ENCODE measurements around the gene NMRAL1. TPM values are rescaled to one million over a fixed set of nuclear protein-coding genes. Genes with fewer than 3 reads are reported as not detected.

The NMRAL1 gene
- total and polyA plus RNA-seq, 2 experiments from 2014 or later: 50.7 to 61.7 TPM

GRCh38 chr16:4437366-4437765 lies 37.1 kb downstream of the NMRAL1 start:
- Histone ChIP-seq H2AFZ (no peak overlapping the region), H3K4me2 (no peak overlapping the region), H3K79me2 (replicated peaks; ENCODE audit: insufficient read depth) (no peaks in the 10 kb centered on the region), H3K4me3 (no peak overlapping the region), H3F3A (replicated peaks; ENCODE audit: low read depth) (no peaks in the 10 kb centered on the region), H3K9me2 (ENCODE audit: insufficient read depth) (no peaks in the 10 kb centered on the region), H3K4me1 (ENCODE audit: insufficient read depth) (no peaks in the 10 kb centered on the region), H3K36me3 (ENCODE audit: insufficient read depth) (peaks cover 59% of the 10 kb centered on the region), H3K27ac (ENCODE audit: low read depth) (no peak overlapping the region), H4K20me1 (replicated peaks; ENCODE audit: insufficient read depth) (peaks cover 10% of the 10 kb centered on the region; the same call in 1 of the 2 replicates), H3K27me3 (ENCODE audit: insufficient read depth) (no peaks in the 10 kb centered on the region)
- Mint-ChIP-seq H3K4me3 (no peak overlapping the region), H3K9me3 (no peaks in the 10 kb centered on the region), H3K27me3 (ENCODE audit: insufficient read depth, low read depth, poor library complexity) (peaks cover 2% of the 10 kb centered on the region), H3K4me1 (no peaks in the 10 kb centered on the region), H3K27ac (no peak overlapping the region), H3K36me3 (ENCODE audit: low read depth) (peaks cover 63% of the 10 kb centered on the region)
- TF ChIP-seq, protein P1, sequence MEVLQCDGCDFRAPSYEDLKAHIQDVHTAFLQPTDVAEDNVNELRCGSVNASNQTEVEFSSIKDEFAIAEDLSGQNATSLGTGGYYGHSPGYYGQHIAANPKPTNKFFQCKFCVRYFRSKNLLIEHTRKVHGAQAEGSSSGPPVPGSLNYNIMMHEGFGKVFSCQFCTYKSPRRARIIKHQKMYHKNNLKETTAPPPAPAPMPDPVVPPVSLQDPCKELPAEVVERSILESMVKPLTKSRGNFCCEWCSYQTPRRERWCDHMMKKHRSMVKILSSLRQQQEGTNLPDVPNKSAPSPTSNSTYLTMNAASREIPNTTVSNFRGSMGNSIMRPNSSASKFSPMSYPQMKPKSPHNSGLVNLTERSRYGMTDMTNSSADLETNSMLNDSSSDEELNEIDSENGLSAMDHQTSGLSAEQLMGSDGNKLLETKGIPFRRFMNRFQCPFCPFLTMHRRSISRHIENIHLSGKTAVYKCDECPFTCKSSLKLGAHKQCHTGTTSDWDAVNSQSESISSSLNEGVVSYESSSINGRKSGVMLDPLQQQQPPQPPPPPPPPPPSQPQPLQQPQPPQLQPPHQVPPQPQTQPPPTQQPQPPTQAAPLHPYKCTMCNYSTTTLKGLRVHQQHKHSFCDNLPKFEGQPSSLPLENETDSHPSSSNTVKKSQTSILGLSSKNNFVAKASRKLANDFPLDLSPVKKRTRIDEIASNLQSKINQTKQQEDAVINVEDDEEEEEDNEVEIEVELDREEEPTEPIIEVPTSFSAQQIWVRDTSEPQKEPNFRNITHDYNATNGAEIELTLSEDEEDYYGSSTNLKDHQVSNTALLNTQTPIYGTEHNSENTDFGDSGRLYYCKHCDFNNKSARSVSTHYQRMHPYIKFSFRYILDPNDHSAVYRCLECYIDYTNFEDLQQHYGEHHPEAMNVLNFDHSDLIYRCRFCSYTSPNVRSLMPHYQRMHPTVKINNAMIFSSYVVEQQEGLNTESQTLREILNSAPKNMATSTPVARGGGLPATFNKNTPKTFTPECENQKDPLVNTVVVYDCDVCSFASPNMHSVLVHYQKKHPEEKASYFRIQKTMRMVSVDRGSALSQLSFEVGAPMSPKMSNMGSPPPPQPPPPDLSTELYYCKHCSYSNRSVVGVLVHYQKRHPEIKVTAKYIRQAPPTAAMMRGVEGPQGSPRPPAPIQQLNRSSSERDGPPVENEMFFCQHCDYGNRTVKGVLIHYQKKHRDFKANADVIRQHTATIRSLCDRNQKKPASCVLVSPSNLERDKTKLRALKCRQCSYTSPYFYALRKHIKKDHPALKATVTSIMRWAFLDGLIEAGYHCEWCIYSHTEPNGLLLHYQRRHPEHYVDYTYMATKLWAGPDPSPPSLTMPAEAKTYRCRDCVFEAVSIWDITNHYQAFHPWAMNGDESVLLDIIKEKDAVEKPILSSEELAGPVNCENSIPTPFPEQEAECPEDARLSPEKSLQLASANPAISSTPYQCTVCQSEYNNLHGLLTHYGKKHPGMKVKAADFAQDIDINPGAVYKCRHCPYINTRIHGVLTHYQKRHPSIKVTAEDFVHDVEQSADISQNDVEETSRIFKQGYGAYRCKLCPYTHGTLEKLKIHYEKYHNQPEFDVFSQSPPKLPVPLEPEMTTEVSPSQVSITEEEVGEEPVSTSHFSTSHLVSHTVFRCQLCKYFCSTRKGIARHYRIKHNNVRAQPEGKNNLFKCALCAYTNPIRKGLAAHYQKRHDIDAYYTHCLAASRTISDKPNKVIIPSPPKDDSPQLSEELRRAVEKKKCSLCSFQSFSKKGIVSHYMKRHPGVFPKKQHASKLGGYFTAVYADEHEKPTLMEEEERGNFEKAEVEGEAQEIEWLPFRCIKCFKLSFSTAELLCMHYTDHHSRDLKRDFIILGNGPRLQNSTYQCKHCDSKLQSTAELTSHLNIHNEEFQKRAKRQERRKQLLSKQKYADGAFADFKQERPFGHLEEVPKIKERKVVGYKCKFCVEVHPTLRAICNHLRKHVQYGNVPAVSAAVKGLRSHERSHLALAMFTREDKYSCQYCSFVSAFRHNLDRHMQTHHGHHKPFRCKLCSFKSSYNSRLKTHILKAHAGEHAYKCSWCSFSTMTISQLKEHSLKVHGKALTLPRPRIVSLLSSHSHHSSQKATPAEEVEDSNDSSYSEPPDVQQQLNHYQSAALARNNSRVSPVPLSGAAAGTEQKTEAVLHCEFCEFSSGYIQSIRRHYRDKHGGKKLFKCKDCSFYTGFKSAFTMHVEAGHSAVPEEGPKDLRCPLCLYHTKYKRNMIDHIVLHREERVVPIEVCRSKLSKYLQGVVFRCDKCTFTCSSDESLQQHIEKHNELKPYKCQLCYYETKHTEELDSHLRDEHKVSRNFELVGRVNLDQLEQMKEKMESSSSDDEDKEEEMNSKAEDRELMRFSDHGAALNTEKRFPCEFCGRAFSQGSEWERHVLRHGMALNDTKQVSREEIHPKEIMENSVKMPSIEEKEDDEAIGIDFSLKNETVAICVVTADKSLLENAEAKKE (CRISPR knock-in tag; IDR thresholded peaks at IDR 0.05): no peak
- TF ChIP-seq, protein P2, sequence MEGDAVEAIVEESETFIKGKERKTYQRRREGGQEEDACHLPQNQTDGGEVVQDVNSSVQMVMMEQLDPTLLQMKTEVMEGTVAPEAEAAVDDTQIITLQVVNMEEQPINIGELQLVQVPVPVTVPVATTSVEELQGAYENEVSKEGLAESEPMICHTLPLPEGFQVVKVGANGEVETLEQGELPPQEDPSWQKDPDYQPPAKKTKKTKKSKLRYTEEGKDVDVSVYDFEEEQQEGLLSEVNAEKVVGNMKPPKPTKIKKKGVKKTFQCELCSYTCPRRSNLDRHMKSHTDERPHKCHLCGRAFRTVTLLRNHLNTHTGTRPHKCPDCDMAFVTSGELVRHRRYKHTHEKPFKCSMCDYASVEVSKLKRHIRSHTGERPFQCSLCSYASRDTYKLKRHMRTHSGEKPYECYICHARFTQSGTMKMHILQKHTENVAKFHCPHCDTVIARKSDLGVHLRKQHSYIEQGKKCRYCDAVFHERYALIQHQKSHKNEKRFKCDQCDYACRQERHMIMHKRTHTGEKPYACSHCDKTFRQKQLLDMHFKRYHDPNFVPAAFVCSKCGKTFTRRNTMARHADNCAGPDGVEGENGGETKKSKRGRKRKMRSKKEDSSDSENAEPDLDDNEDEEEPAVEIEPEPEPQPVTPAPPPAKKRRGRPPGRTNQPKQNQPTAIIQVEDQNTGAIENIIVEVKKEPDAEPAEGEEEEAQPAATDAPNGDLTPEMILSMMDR (conservative IDR thresholded peaks at IDR 0.05; ENCODE audit: low read depth in 2 of 2): no peak
- TF ChIP-seq CREB1 (CRISPR knock-in tag; IDR thresholded peaks at IDR 0.05; ENCODE audit: low read depth) (no peak), POLR2AphosphoS5 (IDR thresholded peaks at IDR 0.05; ENCODE audit: low read depth) (no peak), JUNB (IDR thresholded peaks at IDR 0.05; ENCODE audit: unreplicated experiment) (no peak), STAT1 (IDR thresholded peaks at IDR 0.05; ENCODE audit: unreplicated experiment) (no peak), ETS1 (IDR thresholded peaks at IDR 0.05) (no peak), NANOG (IDR thresholded peaks at IDR 0.05; ENCODE audit: borderline replicate concordance) (no peak)
- DNase-seq (ENCODE audit: low spot score) (no peak), ATAC-seq (no peak)

Measured in GM23338 (cell line).